Measurements from ENCODE around the gene MYO7A.

Gene MYO7A

DNA sequence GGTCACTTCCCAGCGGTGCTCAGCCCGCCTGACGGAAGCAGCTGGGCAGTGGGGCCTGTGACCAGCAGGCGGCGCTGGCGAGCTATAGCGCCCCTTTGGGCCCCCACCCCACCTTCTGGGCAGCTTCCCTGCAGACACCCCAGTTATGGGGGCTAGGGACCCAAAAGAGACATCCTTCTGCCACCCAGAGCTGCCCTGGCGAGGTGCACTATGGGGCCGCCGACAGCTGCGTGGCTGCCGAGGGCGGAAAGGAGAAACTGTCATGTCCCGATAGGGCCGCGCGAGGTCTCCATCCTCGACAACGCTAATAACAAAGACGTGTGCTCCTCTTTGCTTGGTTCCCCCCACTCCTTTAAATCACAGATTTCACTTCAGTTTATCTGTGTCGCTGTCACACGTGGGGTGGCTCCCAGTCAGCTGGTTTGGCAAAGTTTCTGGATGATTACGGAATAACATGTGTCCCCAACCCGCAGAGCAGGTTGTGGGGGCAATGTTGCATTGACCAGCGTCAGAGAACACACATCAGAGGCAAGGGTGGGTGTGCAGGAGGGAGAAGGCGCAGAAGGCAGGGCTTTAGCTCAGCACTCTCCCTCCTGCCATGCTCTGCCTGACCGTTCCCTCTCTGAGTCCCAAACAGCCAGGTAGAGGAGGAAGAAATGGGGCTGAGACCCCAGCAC is 673 bp upstream of the MYO7A start:
- DNase-seq (ENCODE audit: low read depth in 2 of 2) = peak in 1 of 2 donors; percentile 27

DNA sequence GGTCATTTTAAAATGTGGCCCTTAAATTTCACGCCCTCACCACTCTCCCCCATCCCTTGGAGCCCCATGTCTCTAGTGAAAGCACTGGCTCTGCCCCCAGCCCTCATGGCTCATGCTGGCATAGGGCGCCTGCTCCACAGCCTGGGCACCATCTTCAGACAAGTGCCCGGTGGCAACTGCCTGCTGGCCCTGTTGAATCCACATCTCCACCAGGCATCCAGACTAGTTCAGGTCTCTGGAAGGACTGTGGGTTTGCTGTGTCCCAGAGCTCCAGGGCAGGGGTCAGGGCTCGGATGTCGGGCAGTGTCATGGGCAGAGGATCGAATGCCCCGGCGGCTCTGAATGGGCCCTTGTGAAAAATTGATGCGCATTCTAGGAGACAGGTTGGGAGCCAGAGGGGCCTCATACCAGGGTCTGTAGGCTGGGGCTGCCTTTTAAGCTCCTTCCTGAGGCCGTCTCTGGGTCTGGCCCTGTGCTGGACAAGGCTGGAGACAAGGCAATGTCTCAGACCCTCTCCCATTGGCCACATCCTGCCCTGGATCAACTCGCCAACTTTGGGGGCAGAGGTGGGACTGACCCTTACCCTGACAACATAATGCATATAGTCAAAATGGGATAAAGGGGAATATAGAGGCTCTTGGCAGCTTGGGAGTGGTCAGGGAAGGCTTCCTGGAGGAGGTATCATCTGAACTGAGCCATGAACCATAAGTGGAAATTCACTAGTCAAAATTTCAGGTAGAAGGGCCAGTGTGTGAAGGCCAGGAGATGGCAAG is 1.2 kb downstream of the MYO7A start:
- no peak for DNase-seq (ENCODE audit: low read depth in 2 of 2)

DNA sequence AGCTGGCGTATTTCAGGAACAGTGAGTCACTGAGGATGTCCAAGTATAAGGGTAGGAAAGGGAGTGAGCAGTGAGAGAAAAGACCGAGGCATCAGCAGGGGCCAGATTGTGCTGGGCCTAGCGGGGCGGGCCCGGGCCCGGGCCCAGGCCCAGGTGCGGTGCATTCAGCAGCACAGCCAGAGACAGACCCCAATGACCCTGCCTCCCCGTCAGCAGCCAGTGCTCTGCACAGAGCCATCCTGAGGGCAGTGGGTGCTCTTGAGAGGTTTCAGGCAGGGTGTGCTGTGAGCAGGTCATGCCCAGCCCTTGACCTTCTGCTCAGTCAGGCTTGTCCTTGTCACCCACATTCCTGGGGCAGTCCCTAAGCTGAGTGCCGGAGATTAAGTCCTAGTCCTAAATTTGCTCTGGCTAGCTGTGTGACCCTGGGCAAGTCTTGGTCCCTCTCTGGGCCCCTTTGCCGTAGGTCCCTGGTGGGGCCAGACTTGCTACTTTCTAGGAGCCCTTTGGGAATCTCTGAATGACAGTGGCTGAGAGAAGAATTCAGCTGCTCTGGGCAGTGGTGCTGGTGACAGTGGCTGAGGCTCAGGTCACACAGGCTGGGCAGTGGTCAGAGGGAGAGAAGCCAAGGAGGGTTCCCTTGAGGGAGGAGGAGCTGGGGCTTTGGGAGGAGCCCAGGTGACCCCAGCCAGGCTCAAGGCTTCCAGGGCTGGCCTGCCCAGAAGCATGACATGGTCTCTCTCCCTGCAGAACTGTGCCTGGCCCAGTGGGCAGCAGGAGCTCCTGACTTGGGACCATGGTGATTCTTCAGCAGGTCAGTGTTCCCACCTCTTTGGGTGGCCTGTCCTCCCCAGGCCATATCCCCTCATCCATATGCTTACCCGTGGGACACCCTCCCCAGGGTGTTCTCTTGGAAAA is 2.1 kb downstream of the MYO7A start:
- no peak for DNase-seq (ENCODE audit: low read depth in 2 of 2)

DNA sequence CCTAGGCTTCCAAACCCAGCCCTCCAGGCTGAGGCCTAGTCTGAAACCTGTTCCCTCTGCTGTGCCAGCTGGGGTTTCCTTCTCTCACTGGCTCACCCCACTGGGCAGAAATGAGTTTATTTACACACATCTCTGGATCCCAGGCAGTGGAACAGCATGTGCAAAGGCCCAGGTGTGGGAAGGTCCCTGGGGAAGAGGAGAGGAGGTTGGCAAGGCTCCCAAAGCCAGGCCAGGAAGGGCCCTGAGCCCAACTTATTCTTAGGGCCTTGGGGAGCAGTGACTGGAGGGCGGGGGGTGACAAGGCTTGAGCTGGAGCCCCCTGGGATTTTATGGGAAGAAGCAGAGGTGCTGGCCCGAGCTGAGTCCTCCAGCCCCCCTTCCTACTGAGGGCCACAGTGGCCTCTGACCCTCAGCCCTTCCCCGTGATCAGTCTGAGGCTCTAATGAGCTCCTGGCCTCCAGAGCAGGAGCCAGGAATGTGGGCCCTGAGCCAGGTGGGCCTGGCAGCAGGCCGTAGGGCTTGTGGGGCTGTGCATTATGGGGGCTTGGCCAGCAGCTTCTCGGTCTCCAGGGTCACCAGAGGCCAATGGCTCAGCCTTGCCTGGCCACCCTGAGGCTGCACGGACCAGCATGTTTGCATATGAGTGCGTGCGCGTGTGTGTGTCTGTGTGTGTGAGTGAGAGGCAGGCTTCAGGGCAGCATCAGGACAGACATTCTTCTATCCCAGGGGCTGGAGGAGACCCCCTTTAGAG is 2.9 kb downstream of the MYO7A start:
- no peak for DNase-seq (ENCODE audit: low read depth in 2 of 2)

DNA sequence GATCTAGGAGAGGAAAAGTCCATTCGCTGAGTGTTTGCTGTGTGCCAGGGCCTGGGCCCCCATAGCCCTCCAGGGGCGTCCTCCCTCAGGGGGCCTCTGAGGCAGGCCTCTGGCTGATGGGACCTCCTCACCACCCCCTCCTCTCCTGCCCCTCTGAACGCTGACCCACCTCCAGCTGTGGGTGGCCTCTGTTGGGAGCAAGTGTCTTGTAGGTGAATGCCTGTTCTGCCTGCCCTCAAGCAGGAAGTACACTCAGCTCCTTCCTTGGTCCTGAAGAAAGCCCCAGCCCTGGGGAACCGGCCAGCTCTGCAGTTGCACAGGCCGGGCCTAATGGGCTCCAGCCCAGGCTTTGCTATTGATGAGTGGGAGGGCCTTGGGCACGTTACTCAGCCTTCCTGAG is 3.5 kb downstream of the MYO7A start:
- DNase-seq (ENCODE audit: low read depth in 2 of 2) = no peak

DNA sequence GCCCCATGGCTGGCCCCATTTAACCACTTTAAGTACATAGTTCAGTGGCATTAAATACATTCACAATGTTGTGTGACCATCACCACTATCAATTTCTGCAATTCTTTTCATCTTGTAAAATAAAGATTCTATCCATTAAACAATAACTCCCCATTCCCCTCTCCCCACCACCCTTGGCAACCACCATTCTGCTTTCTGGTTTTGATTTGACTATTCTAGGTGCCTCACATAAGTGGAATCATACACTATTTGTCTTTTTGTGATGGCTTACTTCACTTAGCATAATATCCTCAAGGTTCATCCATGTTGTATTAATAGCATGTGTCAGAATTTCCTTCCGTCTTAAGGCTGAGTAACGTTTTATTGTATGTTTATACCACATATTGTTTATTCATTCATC is 7.0 kb downstream of the MYO7A start:
- no peak for DNase-seq (ENCODE audit: low read depth in 2 of 2)

DNA sequence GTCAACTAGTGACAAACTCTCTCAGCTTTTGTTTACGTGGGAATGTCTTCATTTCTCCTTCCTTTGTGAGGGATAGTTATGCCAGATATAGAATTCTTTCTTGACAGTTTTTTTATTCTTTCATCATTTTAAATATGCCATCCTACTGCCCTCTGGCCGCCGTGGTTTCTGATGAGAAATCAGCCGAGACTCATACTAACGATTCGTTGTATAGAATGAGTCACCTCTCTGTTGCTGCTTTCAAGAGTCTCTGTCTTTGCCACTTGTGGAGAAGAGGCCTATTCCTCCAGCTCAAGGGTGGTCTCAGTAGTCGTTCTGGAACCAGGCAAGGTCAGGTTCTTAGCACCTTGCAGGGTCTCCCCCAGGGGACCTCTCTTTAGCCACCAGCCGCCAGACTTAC is 8.0 kb downstream of the MYO7A start:
- no peak for DNase-seq (ENCODE audit: low read depth in 2 of 2)

DNA sequence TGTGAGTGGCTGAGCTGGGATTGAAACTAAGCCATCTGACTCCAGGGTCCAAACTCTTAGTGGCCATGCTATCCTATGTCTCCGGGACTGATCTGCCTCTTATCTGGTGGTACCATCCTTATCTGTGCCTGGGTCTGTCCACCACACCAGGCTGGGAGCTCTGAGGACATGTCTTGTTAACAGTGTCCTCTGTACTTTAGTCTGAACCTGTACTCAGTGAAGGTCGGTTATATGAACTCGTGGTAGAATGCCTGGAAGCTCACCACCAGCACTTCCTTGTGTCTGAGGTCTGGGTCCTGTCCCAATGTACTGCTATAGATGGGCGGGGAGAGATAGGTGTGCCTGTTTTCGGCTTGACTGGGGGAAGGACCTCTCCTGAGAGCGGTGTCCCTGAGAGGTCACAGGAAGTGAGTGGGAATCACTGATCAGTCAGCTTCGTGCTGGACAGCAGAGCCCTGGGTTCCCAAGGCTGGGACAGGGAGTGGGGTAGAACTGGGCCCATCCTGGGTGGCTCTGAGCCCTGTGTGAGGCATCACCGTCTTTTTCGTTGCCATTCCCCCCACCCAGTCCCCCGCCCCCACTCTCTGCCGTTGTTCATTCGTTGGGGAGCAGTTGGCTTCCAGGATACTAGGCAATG is 8.9 kb downstream of the MYO7A start:
- no peak for DNase-seq (ENCODE audit: low read depth in 2 of 2)

DNA sequence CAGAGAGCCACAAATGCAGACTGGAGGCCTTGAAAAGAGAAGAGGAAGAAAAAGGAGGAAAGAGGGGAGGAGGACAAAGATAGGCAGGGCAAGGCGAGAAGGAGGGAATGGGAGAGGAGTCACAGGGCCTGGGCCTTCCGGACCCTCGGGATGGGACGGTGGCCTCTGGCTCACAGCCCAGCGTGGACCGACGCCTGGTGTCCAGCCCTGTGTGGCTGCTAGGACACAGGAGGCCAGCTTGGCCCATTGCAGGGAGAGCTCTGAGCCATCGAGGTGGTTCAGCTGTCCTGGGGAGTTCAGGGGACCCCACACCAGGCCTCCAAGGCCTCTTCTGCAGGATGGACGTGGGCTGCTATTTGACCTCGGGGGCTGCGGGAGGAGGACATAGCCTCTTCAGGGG is 9.4 kb downstream of the MYO7A start:
- DNase-seq (ENCODE audit: low read depth in 2 of 2) = no peak

DNA sequence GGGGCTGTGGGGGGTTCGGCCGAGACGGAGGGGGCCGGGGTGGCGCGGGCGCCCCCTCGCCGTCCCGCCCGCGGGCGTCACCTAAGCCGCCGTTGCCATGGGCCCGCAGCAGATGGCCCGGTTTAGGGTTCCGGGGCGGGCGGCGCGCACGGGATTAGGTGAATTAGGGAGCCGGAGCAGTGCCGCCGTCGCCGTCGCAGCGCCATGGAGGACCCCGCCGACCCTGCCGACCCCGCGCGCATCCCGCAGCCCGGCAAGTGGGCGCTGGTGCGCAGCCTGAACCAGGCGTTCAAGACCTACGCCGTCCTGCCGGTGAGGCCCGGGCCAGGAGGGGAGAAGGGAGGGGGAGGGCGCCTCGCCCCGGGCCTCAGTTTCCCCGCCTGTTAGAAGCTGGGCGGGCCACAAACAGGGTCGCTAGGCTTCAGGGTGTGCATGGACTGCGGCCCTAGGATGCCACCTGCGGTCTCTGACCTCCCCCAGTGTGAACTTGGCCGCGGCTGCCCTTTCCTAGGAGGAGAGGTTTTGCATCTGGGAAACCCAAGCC is 10.1 kb downstream of the MYO7A start:
- no peak for DNase-seq (ENCODE audit: low read depth in 2 of 2)

DNA sequence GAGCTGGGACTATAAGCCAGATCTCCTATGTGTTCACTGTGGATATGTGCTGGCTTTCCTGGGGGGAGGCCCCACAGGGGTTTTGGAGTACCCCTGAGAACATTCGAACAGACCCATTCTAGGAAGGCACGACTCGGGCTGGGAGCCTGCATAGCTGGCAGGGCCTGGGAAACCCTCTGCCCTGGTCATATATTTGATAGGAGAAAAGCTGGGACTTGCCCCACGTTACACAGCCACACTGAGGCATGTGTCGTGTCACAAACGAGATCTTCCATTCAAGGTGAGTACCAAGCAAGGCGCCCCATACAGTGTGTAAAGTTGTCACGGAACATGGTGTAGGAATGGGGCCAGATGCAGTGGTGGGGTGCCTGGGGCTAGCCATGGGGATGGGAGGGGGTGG is 11.2 kb downstream of the MYO7A start:
- no peak for DNase-seq (ENCODE audit: low read depth in 2 of 2)

DNA sequence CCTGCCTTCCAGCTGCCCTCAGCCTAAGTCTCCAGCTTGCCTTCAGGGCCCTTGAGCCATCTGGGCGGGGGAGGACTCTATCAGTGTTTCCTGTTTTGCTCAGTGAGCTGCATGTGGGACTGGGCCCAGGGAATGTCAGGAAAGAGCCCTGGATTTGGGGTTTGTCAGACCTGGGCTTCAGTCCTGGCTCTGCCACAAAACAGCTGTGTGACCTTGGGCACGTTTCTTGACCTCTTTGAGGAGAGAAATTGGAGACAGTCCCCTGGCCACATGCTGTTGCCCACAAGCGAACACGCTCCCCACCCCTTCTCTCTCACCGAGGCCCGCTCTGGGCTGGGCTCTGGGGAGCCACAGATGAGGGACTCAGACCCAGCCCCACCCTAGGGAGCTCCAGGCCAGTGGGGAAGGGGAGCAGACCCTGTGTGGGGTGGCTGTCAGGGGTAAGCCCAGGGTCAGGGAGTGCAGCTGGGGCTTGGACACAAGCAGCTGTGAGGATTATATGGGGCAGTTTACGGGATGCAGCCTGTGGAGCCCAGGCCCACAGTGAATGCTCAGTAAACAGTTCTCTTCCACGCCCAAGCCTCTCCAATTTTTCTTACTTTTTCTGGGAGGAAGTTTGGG is 12.3 kb downstream of the MYO7A start:
- no peak for DNase-seq (ENCODE audit: low read depth in 2 of 2)

DNA sequence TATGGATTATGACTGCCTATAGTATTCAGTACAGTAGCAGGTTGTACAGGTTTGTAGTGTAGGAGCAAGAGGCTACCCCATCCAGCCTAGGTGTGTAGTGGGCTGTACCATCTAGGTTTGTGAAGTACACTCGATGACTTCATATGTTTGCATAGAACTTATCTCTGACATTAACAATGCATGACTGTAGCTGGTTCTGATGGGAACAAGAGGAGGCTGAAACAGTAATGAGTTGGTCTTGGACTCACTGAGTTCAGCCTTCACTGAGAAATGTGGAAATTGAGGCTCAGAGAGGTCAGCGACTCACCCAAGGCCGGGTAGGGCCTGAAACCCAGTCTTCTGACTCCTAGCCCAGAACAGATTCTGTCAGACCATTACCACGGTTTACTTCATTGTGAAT is 13.0 kb downstream of the MYO7A start:
- DNase-seq (ENCODE audit: low read depth in 2 of 2) = no peak

DNA sequence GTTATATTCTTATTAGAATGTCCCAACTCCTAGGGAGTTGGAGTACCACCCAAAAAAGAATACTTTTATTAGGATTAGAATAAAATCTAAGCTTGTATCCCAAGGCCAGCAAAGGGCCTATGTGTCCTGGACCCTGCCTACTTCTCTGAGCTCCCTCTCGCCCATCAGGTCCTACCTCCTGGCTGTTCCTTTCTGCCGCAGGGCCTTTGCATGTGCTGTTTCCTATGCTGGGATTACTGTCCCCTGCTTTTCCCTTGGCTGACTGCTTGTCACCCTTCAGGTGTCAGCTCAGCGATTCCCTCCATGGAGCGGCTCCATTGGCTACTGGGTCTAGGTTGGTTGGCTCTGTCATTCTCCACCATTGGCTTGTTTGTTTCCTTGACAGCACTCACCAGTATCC is 13.4 kb downstream of the MYO7A start:
- no peak for DNase-seq (ENCODE audit: low read depth in 2 of 2)

DNA sequence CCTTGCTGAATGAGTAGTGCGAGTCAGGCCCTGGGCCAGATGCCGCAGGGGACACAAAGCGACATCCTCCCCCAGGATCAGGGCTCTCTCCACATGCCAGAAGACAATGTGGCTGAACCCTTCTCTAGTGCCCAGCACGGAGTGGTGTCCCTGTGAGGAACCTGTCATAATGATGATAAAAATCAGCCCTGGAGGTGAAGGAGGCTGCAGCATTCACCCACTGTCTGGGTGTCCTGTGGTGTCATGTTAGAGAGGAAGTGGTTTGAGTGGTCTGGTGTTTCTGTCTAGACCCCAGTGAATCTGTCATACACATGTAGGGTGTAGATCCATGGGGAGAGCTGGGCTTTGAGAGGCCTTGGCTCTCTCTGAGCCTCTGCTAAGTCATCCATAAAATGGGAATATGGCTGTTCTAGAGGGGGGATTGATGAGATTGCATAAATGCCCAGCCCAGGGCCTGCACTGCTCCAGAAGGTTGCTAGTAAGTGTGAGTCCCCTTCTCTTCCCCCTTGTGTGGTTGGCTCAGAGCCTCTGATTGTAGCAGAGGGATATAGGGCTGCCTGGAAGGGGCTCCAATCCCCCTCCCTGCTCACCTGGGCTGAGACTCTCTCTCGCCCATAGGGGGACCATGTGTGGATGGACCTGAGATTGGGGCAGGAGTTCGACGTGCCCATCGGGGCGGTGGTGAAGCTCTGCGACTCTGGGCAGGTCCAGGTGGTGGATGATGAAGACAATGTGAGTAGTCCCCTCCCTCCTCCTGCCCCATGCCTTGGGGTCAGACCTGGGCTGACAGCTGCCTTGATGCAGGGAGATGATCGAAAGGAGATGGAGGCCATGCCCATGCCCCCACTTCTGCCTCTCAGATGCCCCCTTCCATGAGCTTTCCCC is 14.3 kb downstream of the MYO7A start:
- DNase-seq (ENCODE audit: low read depth in 2 of 2) = no peak

DNA sequence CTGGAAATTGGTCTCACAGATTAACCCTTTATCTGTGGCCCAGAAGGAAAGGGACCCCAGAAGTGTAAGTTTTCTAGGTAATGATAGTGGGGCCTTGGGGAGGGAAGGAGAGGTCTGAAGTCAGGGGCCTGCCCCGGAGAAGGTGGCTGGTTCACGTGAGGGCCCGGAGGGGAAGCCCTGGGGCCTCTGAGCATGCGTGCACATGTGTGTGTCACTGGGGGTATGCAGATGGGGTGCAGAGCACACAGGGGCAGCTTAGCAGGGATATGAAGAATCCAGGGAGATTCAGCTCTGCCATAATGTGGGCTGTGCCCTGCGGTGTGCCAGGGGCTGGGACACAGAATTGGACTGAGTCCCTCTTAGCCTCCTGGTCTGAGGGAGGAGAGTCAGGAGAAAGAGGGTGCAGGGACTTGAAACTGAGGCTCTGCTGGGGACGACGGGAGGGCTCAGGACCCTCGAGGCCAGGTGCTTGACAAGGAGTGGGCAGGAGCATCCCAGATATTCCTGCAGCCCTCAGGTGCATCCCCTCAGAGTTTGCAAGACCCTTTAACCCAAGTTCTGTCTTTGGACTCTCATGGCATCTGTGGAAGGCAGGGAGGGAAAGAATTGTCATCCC is 15.5 kb downstream of the MYO7A start:
- no peak for DNase-seq (ENCODE audit: low read depth in 2 of 2)

DNA sequence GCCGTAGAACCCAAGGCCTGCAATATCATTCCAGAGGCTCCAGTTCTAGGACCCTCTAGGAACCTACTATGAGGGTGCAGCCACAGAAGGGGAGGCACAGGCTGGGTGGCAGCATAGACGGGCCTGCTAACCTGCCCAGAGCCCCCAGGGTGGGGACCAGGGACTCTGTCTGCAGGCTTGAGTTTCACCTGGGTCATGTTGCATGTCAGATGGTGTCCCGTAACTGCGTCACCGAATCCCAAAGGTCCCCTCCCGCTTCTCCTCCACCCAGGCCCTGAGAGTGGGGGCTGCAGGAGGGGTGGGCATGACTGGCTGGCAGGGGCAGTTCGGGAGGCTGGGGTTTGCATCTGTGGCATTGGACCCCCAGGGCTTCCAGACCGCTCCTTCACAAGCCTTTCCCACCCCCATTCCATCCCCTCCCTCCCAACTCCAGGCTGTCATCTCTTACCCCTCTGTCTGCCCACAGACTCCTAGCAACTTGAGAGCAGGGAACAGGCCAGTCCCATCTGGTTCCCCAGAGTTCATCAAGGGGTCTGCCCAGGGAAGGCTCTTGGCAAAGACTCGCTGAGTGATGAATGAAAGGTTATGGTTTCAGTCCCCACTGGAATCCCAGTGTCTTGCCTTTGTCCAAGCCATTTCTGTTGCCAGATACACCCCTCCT is 16.3 kb downstream of the MYO7A start:
- DNase-seq (ENCODE audit: low read depth in 2 of 2) = no peak

DNA sequence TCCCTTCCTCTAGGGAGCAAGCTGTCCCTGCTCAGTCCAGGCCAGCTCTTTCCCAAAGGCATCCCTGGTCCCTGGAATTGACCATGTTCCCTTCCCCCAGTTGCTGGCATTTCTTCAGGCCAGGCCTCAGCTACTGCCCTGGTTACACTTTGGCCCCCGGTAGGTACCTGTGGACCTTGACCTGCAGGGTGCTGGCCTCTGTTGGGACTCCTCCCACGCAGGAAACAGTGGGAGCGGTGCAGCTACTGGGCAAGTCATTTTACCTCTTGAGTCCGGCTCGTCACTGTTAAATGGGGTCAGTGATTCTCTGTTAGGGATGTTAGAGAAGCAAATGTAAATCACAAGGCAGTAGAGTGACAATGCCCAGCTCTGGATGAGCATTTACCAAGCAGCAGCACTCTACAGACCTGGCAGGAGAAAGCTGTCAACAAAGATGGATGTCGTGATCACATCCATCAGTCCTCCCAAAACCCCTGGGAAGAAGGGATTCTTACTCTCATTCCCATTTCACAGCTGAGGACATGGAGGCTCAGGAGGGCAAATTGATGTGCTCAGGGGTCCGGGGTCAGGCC is 16.9 kb downstream of the MYO7A start:
- no peak for DNase-seq (ENCODE audit: low read depth in 2 of 2)
